ENCODE data around the gene CRHR1. TPM values are rescaled to one million over a fixed set of nuclear protein-coding genes. Genes with fewer than 3 reads are reported as not detected.

Gene CRHR1
- total and polyA plus RNA-seq, 2 of the 4 experiments (the other 2 are of a cell fraction): not detected

DNA sequence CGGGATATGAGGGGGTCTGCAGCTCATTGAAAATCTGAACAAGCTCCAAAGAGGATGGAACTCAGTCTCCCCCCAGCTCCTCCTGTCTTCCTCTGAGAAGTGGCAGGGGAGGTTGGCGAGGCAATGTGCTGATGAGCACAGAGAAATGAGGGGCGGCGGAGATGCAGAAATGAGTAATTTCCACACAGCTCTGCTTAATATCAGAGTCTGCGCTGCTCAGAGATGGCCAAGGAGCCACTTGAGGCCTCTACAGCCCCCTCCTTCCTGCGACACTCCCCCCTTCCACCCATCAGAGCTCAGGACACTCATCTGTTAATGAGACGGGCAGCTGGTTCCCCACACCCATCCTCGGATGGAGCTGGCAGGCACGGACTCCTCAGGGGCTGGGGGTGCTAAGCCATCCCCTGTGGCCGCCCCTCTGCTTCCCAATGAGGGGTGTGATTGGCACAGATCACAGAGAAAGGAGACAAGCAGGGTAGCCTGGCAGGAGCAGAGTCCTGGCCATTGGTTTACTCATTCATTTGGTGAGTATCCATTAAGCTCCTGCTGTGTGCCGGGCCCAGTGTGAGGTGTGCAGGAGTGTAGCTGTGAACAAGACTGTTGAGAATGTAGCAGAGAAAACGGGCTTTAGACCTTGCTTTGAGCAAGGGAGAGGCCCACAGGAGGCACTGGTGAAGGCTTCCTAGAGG is 12.7 kb upstream of the CRHR1 start:
- H4K8ac ChIP-seq (ENCODE audit: low read depth in 2 of 2, low read length in 2 of 2): no peak overlapping the region
- no peak overlapping the region for H2BK15ac ChIP-seq (ENCODE audit: low read depth, low read length)
- no peak overlapping the region for H2BK20ac ChIP-seq (ENCODE audit: low read depth, low read length)
- H2AK5ac ChIP-seq (ENCODE audit: low read depth, low read length): no peak overlapping the region
- no peak overlapping the region for H3K9ac ChIP-seq (ENCODE audit: low read depth, low read length)
- intact Hi-C loops (cut with micrococcal nuclease): no loop called here
- H2BK120ac ChIP-seq (ENCODE audit: low read depth, low read length): no peak overlapping the region
- H3K27me3 ChIP-seq (ENCODE audit: control insufficient read depth, insufficient read depth, low read length): peaks cover 18% of the 10 kb centered on the region
- DNase-seq (no peak), ATAC-seq (ENCODE audit: low read depth) (no peak)
- H3K18ac ChIP-seq (ENCODE audit: low read depth, low read length): no peak overlapping the region
- POLR2A ChIA-PET (ENCODE audit: unreplicated experiment): no interaction called here
- CTCF ChIA-PET: interaction anchor here (1.0 kb wide), 1 partner anchor 10 kb away, joined by 3 read pairs; no protein-coding TSS in a partner anchor
- no peak overlapping the region for H4K5ac ChIP-seq (ENCODE audit: low read depth, low read length)
- no peak overlapping the region for H3K4me3 ChIP-seq (ENCODE audit: insufficient read depth, low read depth, low read length)
- H3K9me3 ChIP-seq (ENCODE audit: control insufficient read depth, insufficient read depth, low read length): no peaks in the 10 kb centered on the region
- no peak overlapping the region for H3K4me2 ChIP-seq (ENCODE audit: low read depth, low read length)
- no peaks in the 10 kb centered on the region for H3K36me3 ChIP-seq (ENCODE audit: control insufficient read depth, insufficient read depth, low read length)
- no peak overlapping the region for H3K23ac ChIP-seq (ENCODE audit: low read depth, low read length)
- no TSS peak for BruUV-seq (replicated peaks)
- no peak overlapping the region for H4K91ac ChIP-seq (ENCODE audit: insufficient read depth, low read depth, low read length)
- H4K20me1 ChIP-seq (ENCODE audit: insufficient read depth, low read length): no peaks in the 10 kb centered on the region
- no peak overlapping the region for H2AK9ac ChIP-seq (replicated peaks; ENCODE audit: low read depth, low read length, poor library complexity)
- 5% methylated on average over 5 of the region's 12 CpGs; no CpG with 5 or more reads in 1 of the 2 experiments for WGBS, 2 experiments (ENCODE audit: extremely low coverage in 2 of 2, insufficient read length in 1 of 2)
- H3K56ac ChIP-seq (ENCODE audit: extremely low read depth, insufficient read depth, low read length): no peak overlapping the region
- no peaks in the 10 kb centered on the region for H3K79me1 ChIP-seq (ENCODE audit: low read depth in 1 of 2, low read length in 2 of 2)
- no peak for TF ChIP-seq CHD1 (IDR thresholded peaks at IDR 0.05; ENCODE audit: low read depth, low read length)
- no peak for TF ChIP-seq CEBPB (IDR thresholded peaks at IDR 0.05; ENCODE audit: low read depth, low read length)
- dilution Hi-C loops (cut with HindIII; ENCODE audit: low sequenced_read_pairs, unreplicated experiment): no loop called here
- H2AFZ ChIP-seq (replicated peaks; ENCODE audit: low read length, poor library complexity): no peak overlapping the region
- no peaks in the 10 kb centered on the region; the same call in 1 of the 2 replicates for H3K9me1 ChIP-seq (ENCODE audit: insufficient read depth, low read length)
- H3K4ac ChIP-seq (ENCODE audit: low read depth, low read length): no peak overlapping the region
- H3K14ac ChIP-seq (replicated peaks; ENCODE audit: low read depth, low read length): no peak overlapping the region
- H3K4me1 ChIP-seq (ENCODE audit: control insufficient read depth, insufficient read depth, low read length): no peaks in the 10 kb centered on the region
- in situ Hi-C loops (cut with MboI; ENCODE audit: low sequenced_read_pairs): no loop called here
- no peak overlapping the region for H3K27ac ChIP-seq (ENCODE audit: insufficient read depth, low read length)
- no peak overlapping the region for H2BK5ac ChIP-seq (ENCODE audit: low read depth, low read length, poor library complexity, severe bottlenecking)
